HepG2 (cell line): ENCODE data around the gene KRT4. TPM values are rescaled to one million over a fixed set of nuclear protein-coding genes. Genes with fewer than 3 reads are reported as not detected.

Source experiments
- ATAC-seq: fragments of 200-7000 bp; cut with Tn5 transposase; 3 replicates; pipeline ENCODE4 v1.9.1; 2020; ENCODE audit warnings: mild to moderate bottlenecking, moderate library complexity
- BruUV-seq: library from RNA; stranded (reverse); fragments of 400-500 nt; replicated peaks from 2 replicates; lab custom pipeline; 2021; lab: Mats Ljungman, UMichigan
- CTCF ChIA-PET: fragments of 300-600 bp; formaldehyde crosslinking; extraction: SDS; loops from one replicate; lab custom pipeline; 2021; ENCODE audit warnings: low total read pairs, inconsistent platforms, low intra/inter-chr PET ratio; lab: Yijun Ruan, JAX
- POLR2A ChIA-PET: fragments of 350-600 bp; sonication (Branson Sonifier 250); formaldehyde crosslinking; loops from one replicate; lab custom pipeline; 2020; ENCODE audit warnings: antibody characterized with exemption, inconsistent platforms; lab: Yijun Ruan, JAX
- DNase-seq: peaks from one replicate; pipeline ENCODE4 v3.0.0-alpha.2; 2015; ENCODE audit warnings: low spot score
- FAIRE-seq: peaks from 3 replicates; lab custom pipeline; 2011; peaks lifted over from hg19 to GRCh38; lab: Jason Lieb, UNC
- H2AFZ ChIP-seq: one replicate; pipeline ENCODE4 v1.6.1; 2011; ENCODE audit warnings: low read length, inconsistent platforms
- H3K27ac ChIP-seq: fragments of 300-600 bp; 3 replicates; pipeline ENCODE4 v1.8.0; 2011; ENCODE audit warnings: mixed run types, mild to moderate bottlenecking, mixed read lengths, low read length, inconsistent platforms; ENCODE audit not compliant: insufficient read depth; ENCODE audit errors: extremely low read length
- H3K27me3 ChIP-seq, 2 experiments: fragments of 200-600 bp in 1 of 2; 2 replicates in 1 of 2; 3 replicates in 1 of 2; pipeline versions ENCODE4 v1.6.0 to v1.8.0; 2011; ENCODE audit warnings: low read length in 2 of 2, mild to moderate bottlenecking in 2 of 2, moderate library complexity in 2 of 2, inconsistent platforms in 1 of 2; ENCODE audit not compliant: insufficient read depth in 2 of 2, control insufficient read depth in 1 of 2
- H3K36me3 ChIP-seq, 2 experiments: fragments of 200-600 bp in 1 of 2; replicated peaks in 1 of 2; 2 replicates in 1 of 2; 3 replicates in 1 of 2; pipeline versions ENCODE4 v1.5.1 to v1.8.0; 2011; ENCODE audit warnings: low read length in 2 of 2, inconsistent platforms in 1 of 2; ENCODE audit not compliant: insufficient read depth in 2 of 2, control insufficient read depth in 1 of 2
- H3K4me1 ChIP-seq: 2 replicates; pipeline ENCODE4 v1.5.1; 2012; ENCODE audit warnings: low read length, inconsistent platforms; ENCODE audit not compliant: insufficient read depth
- H3K4me2 ChIP-seq: 2 replicates; pipeline ENCODE4 v1.6.0; 2011; ENCODE audit warnings: low read depth, low read length, inconsistent platforms
- H3K4me3 ChIP-seq, 3 experiments: fragments of 200-600 bp in 1 of 3; sonication (generic), shearing (Covaris generic) in 1 of 3; replicated peaks in 1 of 3; 2 replicates each; pipeline ENCODE4 v1.5.1; 2011 to 2016; ENCODE audit warnings: low read length in 3 of 3, inconsistent platforms in 2 of 3, low read depth in 2 of 3, mild to moderate bottlenecking in 2 of 3, control low read depth in 1 of 3, mixed read lengths in 1 of 3; ENCODE audit not compliant: insufficient read depth in 1 of 3
- H3K79me2 ChIP-seq: one replicate; pipeline ENCODE4 v1.6.1; 2011; ENCODE audit warnings: low read length, inconsistent platforms; ENCODE audit not compliant: insufficient read depth
- H3K9ac ChIP-seq: 2 replicates; pipeline ENCODE4 v1.6.0; 2011; ENCODE audit warnings: mild to moderate bottlenecking, low read depth, low read length, inconsistent platforms; ENCODE audit not compliant: insufficient read depth
- H3K9me3 ChIP-seq: 2 replicates; pipeline ENCODE4 v1.5.1; 2012; ENCODE audit warnings: mild to moderate bottlenecking, low read length
- H4K20me1 ChIP-seq: 2 replicates; pipeline ENCODE4 v1.6.0; 2011; ENCODE audit warnings: inconsistent platforms, mild to moderate bottlenecking, low read length, moderate library complexity; ENCODE audit not compliant: insufficient read depth
- HES4 ChIP-seq: sonication (generic); formaldehyde crosslinking; IDR thresholded peaks from 2 replicates; pipeline ENCODE4 v1.9.0; 2021; ENCODE audit warnings: mild to moderate bottlenecking, missing genetic modification reagents, borderline replicate concordance
- SP2 ChIP-seq: sonication (generic); formaldehyde crosslinking; IDR thresholded peaks from 2 replicates; pipeline ENCODE4 v1.5.1; 2020; ENCODE audit warnings: mild to moderate bottlenecking, missing genetic modification reagents
- ZNF101 ChIP-seq: sonication (generic); formaldehyde crosslinking; IDR thresholded peaks from 2 replicates; pipeline ENCODE4 v1.4.0; 2020; ENCODE audit warnings: mild to moderate bottlenecking, low read depth, missing genetic modification reagents, borderline replicate concordance
- ZNF670 ChIP-seq: sonication (generic); formaldehyde crosslinking; IDR thresholded peaks from 2 replicates; pipeline ENCODE4 v1.8.0; 2022; ENCODE audit warnings: mild to moderate bottlenecking, missing genetic modification reagents, borderline replicate concordance
- WGBS: methylation state at CpG from one replicate; pipeline ENCODE4 v1.1.6; 2017; ENCODE audit warnings: low lambda C conversion rate; 5-methylcytosine and 5-hydroxymethylcytosine counted together
- in situ Hi-C: cut with HindIII; loops from 2 replicates; pipeline ENCODE4 v1.10.0; 2017; ENCODE audit warnings: low pct_unique_long_range_greater_than_20kb; ENCODE audit not compliant: extremely low pct_ligation_motif_present
- intact Hi-C: fragments of 100-400 bp; cut with micrococcal nuclease; formaldehyde crosslinking; loops from one replicate; pipeline ENCODE4 v1.10.0; 2022; ENCODE audit not compliant: unreplicated experiment
- polyA plus RNA-seq, 8 experiments: library from polyadenylated mRNA; depleted of rRNA in 3 of 8; stranded (reverse) in 7 of 8; unstranded in 1 of 8; fragments of >200 nt; fragmentation: Illumina TruSeq in 4 of 8; extraction: Trizol in 4 of 8; gene quantifications; 2 replicates each; pipeline versions ENCODE4 v1.2.1 to v1.2.3, GENCODE V29; 2011 to 2016; ENCODE audit warnings: low read depth in 4 of 8, missing spikeins in 1 of 8, mixed read lengths in 1 of 8; ENCODE audit not compliant: insufficient read depth in 1 of 8
- total RNA-seq, 5 experiments: library from RNA; depleted of rRNA; stranded (reverse); fragments of >200 nt; fragmentation: Illumina TruSeq; extraction: Trizol; gene quantifications; 2 replicates each; pipeline ENCODE4 v1.2.3, GENCODE V29; 2016; ENCODE audit warnings: low read depth in 1 of 5
- TF ChIP-seq, protein P1 (sequence below): sonication (generic); formaldehyde crosslinking; IDR thresholded peaks from 2 replicates; pipeline ENCODE4 v1.4.0; 2020; ENCODE audit warnings: missing genetic modification reagents, borderline replicate concordance
- TF ChIP-seq, protein P2 (sequence below): sonication (generic); formaldehyde crosslinking; IDR thresholded peaks from 2 replicates; pipeline ENCODE4 v1.4.0; 2020; ENCODE audit warnings: missing genetic modification reagents
- TF ChIP-seq, protein P3 (sequence below): sonication (generic); formaldehyde crosslinking; IDR thresholded peaks from 2 replicates; pipeline ENCODE4 v1.5.0; 2020; ENCODE audit warnings: mild to moderate bottlenecking, missing genetic modification reagents
- TF ChIP-seq, protein P4 (sequence below): sonication (generic); formaldehyde crosslinking; IDR thresholded peaks from 2 replicates; pipeline ENCODE4 v1.4.0; 2020; ENCODE audit warnings: missing genetic modification reagents, mild to moderate bottlenecking, borderline replicate concordance
- TF ChIP-seq, protein P5 (sequence below): sonication (generic); formaldehyde crosslinking; IDR thresholded peaks from 2 replicates; pipeline ENCODE4 v1.4.0; 2020; ENCODE audit warnings: missing genetic modification reagents

Gene KRT4
- total and polyA plus RNA-seq, 2 of the 13 experiments (the other 11 are each of a cell fraction or from before 2014, with no cell fraction given) = not detected

DNA sequence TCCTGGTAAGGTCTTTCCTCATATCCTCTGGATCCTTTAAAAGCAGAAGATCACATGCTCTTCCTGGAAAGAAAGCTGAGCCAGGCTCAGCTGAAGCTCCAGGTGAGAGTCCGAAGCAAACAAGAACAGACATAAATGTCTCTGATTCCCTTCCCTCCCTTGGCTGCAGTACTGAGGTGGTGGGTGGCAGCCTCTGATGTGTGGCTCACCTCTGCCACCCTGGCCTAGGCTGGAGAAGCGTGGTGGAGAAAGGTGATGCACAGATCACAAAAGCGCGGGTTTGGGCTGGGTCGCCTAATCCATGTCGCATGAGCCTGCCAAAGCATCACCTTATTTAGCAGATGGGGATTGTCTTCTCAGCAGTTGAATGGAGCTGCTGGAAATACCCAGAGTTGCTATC, 34.0 kb downstream of the KRT4 start:
- no TSS peak for BruUV-seq
- POLR2A ChIA-PET = no interaction called here
- no peak for FAIRE-seq
- Histone ChIP-seq H3K9me3 (no peaks in the 10 kb centered on the region), H3K36me3 (no peaks in the 10 kb centered on the region), H3K4me3 (no peak overlapping the region), H3K4me2 (no peak overlapping the region), H3K27ac (no peak overlapping the region), H3K27me3 (peaks cover 0 to 16% of the 10 kb centered on the region in 2 experiments; a peak in 4 of 5 replicates), H3K9ac (no peak overlapping the region), H3K79me2 (no peaks in the 10 kb centered on the region), H2AFZ (no peak overlapping the region), H3K4me1 (no peaks in the 10 kb centered on the region), H4K20me1 (no peaks in the 10 kb centered on the region)
- in situ Hi-C loops (no loop called here), intact Hi-C loops (no loop called here)
- no peak for DNase-seq
- CTCF ChIA-PET = no interaction called here
- ATAC-seq = no peak
- WGBS = 59% methylated on average over 6 of the region's 6 CpGs
- TF ChIP-seq ZNF101 (CRISPR knock-in tag) (no peak), SP2 (no peak), ZNF670 (CRISPR knock-in tag) (no peak), HES4 (CRISPR knock-in tag) (no peak)
- TF ChIP-seq, protein P1, sequence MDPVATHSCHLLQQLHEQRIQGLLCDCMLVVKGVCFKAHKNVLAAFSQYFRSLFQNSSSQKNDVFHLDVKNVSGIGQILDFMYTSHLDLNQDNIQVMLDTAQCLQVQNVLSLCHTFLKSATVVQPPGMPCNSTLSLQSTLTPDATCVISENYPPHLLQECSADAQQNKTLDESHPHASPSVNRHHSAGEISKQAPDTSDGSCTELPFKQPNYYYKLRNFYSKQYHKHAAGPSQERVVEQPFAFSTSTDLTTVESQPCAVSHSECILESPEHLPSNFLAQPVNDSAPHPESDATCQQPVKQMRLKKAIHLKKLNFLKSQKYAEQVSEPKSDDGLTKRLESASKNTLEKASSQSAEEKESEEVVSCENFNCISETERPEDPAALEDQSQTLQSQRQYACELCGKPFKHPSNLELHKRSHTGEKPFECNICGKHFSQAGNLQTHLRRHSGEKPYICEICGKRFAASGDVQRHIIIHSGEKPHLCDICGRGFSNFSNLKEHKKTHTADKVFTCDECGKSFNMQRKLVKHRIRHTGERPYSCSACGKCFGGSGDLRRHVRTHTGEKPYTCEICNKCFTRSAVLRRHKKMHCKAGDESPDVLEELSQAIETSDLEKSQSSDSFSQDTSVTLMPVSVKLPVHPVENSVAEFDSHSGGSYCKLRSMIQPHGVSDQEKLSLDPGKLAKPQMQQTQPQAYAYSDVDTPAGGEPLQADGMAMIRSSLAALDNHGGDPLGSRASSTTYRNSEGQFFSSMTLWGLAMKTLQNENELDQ (CRISPR knock-in tag) = no peak
- TF ChIP-seq, protein P2, sequence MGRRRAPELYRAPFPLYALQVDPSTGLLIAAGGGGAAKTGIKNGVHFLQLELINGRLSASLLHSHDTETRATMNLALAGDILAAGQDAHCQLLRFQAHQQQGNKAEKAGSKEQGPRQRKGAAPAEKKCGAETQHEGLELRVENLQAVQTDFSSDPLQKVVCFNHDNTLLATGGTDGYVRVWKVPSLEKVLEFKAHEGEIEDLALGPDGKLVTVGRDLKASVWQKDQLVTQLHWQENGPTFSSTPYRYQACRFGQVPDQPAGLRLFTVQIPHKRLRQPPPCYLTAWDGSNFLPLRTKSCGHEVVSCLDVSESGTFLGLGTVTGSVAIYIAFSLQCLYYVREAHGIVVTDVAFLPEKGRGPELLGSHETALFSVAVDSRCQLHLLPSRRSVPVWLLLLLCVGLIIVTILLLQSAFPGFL = no peak
- TF ChIP-seq, protein P3, sequence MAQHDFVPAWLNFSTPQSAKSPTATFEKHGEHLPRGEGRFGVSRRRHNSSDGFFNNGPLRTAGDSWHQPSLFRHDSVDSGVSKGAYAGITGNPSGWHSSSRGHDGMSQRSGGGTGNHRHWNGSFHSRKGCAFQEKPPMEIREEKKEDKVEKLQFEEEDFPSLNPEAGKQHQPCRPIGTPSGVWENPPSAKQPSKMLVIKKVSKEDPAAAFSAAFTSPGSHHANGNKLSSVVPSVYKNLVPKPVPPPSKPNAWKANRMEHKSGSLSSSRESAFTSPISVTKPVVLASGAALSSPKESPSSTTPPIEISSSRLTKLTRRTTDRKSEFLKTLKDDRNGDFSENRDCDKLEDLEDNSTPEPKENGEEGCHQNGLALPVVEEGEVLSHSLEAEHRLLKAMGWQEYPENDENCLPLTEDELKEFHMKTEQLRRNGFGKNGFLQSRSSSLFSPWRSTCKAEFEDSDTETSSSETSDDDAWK = no peak
- TF ChIP-seq, protein P4, sequence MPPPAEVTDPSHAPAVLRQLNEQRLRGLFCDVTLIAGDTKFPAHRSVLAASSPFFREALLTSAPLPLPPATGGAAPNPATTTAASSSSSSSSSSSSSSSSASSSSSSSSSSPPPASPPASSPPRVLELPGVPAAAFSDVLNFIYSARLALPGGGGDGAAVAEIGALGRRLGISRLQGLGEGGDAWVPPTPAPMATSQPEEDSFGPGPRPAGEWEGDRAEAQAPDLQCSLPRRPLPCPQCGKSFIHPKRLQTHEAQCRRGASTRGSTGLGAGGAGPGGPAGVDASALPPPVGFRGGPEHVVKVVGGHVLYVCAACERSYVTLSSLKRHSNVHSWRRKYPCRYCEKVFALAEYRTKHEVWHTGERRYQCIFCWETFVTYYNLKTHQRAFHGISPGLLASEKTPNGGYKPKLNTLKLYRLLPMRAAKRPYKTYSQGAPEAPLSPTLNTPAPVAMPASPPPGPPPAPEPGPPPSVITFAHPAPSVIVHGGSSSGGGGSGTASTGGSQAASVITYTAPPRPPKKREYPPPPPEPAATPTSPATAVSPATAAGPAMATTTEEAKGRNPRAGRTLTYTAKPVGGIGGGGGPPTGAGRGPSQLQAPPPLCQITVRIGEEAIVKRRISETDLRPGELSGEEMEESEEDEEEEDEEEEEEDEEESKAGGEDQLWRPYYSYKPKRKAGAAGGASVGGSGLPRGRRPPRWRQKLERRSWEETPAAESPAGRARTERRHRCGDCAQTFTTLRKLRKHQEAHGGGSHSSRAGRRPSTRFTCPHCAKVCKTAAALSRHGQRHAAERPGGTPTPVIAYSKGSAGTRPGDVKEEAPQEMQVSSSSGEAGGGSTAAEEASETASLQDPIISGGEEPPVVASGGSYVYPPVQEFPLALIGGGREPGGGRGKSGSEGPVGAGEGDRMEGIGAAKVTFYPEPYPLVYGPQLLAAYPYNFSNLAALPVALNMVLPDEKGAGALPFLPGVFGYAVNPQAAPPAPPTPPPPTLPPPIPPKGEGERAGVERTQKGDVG (CRISPR knock-in tag) = no peak
- TF ChIP-seq, protein P5, sequence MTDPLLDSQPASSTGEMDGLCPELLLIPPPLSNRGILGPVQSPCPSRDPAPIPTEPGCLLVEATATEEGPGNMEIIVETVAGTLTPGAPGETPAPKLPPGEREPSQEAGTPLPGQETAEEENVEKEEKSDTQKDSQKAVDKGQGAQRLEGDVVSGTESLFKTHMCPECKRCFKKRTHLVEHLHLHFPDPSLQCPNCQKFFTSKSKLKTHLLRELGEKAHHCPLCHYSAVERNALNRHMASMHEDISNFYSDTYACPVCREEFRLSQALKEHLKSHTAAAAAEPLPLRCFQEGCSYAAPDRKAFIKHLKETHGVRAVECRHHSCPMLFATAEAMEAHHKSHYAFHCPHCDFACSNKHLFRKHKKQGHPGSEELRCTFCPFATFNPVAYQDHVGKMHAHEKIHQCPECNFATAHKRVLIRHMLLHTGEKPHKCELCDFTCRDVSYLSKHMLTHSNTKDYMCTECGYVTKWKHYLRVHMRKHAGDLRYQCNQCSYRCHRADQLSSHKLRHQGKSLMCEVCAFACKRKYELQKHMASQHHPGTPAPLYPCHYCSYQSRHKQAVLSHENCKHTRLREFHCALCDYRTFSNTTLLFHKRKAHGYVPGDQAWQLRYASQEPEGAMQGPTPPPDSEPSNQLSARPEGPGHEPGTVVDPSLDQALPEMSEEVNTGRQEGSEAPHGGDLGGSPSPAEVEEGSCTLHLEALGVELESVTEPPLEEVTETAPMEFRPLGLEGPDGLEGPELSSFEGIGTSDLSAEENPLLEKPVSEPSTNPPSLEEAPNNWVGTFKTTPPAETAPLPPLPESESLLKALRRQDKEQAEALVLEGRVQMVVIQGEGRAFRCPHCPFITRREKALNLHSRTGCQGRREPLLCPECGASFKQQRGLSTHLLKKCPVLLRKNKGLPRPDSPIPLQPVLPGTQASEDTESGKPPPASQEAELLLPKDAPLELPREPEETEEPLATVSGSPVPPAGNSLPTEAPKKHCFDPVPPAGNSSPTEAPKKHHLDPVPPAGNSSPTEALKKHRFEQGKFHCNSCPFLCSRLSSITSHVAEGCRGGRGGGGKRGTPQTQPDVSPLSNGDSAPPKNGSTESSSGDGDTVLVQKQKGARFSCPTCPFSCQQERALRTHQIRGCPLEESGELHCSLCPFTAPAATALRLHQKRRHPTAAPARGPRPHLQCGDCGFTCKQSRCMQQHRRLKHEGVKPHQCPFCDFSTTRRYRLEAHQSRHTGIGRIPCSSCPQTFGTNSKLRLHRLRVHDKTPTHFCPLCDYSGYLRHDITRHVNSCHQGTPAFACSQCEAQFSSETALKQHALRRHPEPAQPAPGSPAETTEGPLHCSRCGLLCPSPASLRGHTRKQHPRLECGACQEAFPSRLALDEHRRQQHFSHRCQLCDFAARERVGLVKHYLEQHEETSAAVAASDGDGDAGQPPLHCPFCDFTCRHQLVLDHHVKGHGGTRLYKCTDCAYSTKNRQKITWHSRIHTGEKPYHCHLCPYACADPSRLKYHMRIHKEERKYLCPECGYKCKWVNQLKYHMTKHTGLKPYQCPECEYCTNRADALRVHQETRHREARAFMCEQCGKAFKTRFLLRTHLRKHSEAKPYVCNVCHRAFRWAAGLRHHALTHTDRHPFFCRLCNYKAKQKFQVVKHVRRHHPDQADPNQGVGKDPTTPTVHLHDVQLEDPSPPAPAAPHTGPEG (CRISPR knock-in tag) = no peak
